ENCODE data around the gene SPPL2B. TPM values are rescaled to one million over a fixed set of nuclear protein-coding genes. Genes with fewer than 3 reads are reported as not detected.

SPPL2B gene
- total RNA-seq, 1 donor from 2014 or later: 77.0 TPM

- H3K4me1 Mint-ChIP-seq (ENCODE audit: unreplicated experiment): peaks cover 17% of the 10 kb centered on the region
- H3K4me3 Mint-ChIP-seq (ENCODE audit: unreplicated experiment): no peak overlapping the region
- TF ChIP-seq, protein P1, sequence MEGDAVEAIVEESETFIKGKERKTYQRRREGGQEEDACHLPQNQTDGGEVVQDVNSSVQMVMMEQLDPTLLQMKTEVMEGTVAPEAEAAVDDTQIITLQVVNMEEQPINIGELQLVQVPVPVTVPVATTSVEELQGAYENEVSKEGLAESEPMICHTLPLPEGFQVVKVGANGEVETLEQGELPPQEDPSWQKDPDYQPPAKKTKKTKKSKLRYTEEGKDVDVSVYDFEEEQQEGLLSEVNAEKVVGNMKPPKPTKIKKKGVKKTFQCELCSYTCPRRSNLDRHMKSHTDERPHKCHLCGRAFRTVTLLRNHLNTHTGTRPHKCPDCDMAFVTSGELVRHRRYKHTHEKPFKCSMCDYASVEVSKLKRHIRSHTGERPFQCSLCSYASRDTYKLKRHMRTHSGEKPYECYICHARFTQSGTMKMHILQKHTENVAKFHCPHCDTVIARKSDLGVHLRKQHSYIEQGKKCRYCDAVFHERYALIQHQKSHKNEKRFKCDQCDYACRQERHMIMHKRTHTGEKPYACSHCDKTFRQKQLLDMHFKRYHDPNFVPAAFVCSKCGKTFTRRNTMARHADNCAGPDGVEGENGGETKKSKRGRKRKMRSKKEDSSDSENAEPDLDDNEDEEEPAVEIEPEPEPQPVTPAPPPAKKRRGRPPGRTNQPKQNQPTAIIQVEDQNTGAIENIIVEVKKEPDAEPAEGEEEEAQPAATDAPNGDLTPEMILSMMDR (IDR thresholded peaks at IDR 0.05): no peak
Observed at GRCh38 chr19:2380567-2380966, 52.1 kb downstream of the SPPL2B start.

GRCh38 chr19:2381148-2381820 lies 52.8 kb downstream of the SPPL2B start:
- peaks cover 10% of the 10 kb centered on the region for H3K27me3 Mint-ChIP-seq (ENCODE audit: unreplicated experiment)
- TF ChIP-seq, protein P1 (IDR thresholded peaks at IDR 0.05): no peak
- no peak overlapping the region for H3K4me3 Mint-ChIP-seq (ENCODE audit: unreplicated experiment)
- no peak overlapping the region for H3K27ac Mint-ChIP-seq (ENCODE audit: unreplicated experiment)
- H3K9me3 Mint-ChIP-seq (ENCODE audit: unreplicated experiment): peaks cover 8% of the 10 kb centered on the region
- DNase-seq (ENCODE audit: extremely low spot score, unreplicated experiment): no peak
- H3K4me1 Mint-ChIP-seq (ENCODE audit: unreplicated experiment): peaks cover 17% of the 10 kb centered on the region
- H3K36me3 Mint-ChIP-seq (ENCODE audit: unreplicated experiment): peaks cover 3% of the 10 kb centered on the region

More at GRCh38 chr19:2380567-2380966, 52.1 kb downstream of the SPPL2B start:
- DNase-seq (ENCODE audit: extremely low spot score, unreplicated experiment): no peak
- H3K36me3 Mint-ChIP-seq (ENCODE audit: unreplicated experiment): peaks cover 3% of the 10 kb centered on the region
- H3K27ac Mint-ChIP-seq (ENCODE audit: unreplicated experiment): no peak overlapping the region
- peaks cover 10% of the 10 kb centered on the region for H3K27me3 Mint-ChIP-seq (ENCODE audit: unreplicated experiment)
- H3K9me3 Mint-ChIP-seq (ENCODE audit: unreplicated experiment): peaks cover 8% of the 10 kb centered on the region

DNA sequence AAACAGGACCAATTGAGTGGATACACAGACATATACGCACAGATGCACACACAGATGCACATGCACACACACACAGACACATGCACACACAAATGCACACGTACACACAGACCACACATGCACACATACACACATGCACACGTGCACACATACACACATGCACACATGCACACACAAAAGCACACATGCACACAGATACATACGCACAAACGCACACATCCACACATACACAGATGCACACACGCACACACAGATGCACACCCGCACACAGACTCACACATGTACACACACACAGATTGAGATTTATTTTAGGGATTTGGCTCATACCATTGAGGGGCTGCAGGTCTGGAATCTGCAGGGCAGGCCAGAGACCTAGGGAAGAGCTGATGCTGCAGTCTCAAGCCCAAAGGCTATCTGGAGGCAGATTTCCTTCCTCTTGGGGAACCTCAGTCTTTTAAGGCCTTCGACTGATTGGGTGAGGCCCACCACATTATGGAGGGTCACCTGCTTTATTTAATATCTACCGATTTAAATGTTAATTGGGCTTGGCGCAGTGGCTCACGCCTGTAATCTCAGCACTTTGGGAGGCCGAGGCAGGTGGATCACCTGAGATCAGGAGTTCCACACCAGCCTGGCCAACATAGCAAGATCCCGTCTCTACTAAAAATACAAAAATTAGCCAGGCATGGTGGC lies 54.2 kb downstream of the SPPL2B start:
- TF ChIP-seq, protein P1 (IDR thresholded peaks at IDR 0.05): no peak
- peaks cover 8% of the 10 kb centered on the region for H3K9me3 Mint-ChIP-seq (ENCODE audit: unreplicated experiment)
- H3K27me3 Mint-ChIP-seq (ENCODE audit: unreplicated experiment): peaks cover 11% of the 10 kb centered on the region
- H3K36me3 Mint-ChIP-seq (ENCODE audit: unreplicated experiment): peaks cover 3% of the 10 kb centered on the region
- no peak overlapping the region for H3K4me3 Mint-ChIP-seq (ENCODE audit: unreplicated experiment)
- no peak overlapping the region for H3K27ac Mint-ChIP-seq (ENCODE audit: unreplicated experiment)
- DNase-seq (ENCODE audit: extremely low spot score, unreplicated experiment): no peak
- H3K4me1 Mint-ChIP-seq (ENCODE audit: unreplicated experiment): peaks cover 18% of the 10 kb centered on the region

- Mint-ChIP-seq H3K4me3 (ENCODE audit: unreplicated experiment) (no peak overlapping the region), H3K27me3 (ENCODE audit: unreplicated experiment) (peaks cover 12% of the 10 kb centered on the region), H3K9me3 (ENCODE audit: unreplicated experiment) (peaks cover 4% of the 10 kb centered on the region), H3K36me3 (ENCODE audit: unreplicated experiment) (peaks cover 3% of the 10 kb centered on the region), H3K4me1 (ENCODE audit: unreplicated experiment) (peaks cover 21% of the 10 kb centered on the region), H3K27ac (ENCODE audit: unreplicated experiment) (peak overlapping the region; percentile 44)
- DNase-seq (ENCODE audit: extremely low spot score, unreplicated experiment): no peak
- TF ChIP-seq, protein P1 (IDR thresholded peaks at IDR 0.05): no peak
Observed at GRCh38 chr19:2385053-2385721, 56.7 kb downstream of the SPPL2B start.

All from osteocyte (in vitro differentiated cells).